Rectal smooth muscle tissue (tissue), 1 donor: ENCODE results near the gene CGRRF1.

ENCODE experiments used
- H3K27ac ChIP-seq: one replicate; pipeline ENCODE4 v1.7.0; 2013; ENCODE audit warnings: low read depth, low read length, inconsistent platforms
- H3K27me3 ChIP-seq: one replicate; pipeline ENCODE4 v1.7.0; 2013; ENCODE audit warnings: low read length; ENCODE audit not compliant: control insufficient read depth, insufficient read depth
- H3K36me3 ChIP-seq: one replicate; pipeline ENCODE4 v1.7.0; 2013; ENCODE audit warnings: low read length; ENCODE audit not compliant: control insufficient read depth, insufficient read depth
- H3K4me1 ChIP-seq: one replicate; pipeline ENCODE4 v1.7.0; 2013; ENCODE audit warnings: low read length; ENCODE audit not compliant: control insufficient read depth, insufficient read depth
- H3K4me3 ChIP-seq: one replicate; pipeline ENCODE4 v1.7.0; 2013; ENCODE audit warnings: low read length
- H3K9ac ChIP-seq: one replicate; pipeline ENCODE4 v1.7.0; 2013; ENCODE audit warnings: low read length

CGRRF1 gene

GRCh38 chr14:54497224-54497623 lies 12.5 kb upstream of the CGRRF1 start:
- H3K27me3 ChIP-seq: no peaks in the 10 kb centered on the region
- H3K4me1 ChIP-seq: no peaks in the 10 kb centered on the region
- H3K27ac ChIP-seq: no peak overlapping the region
- no peaks in the 10 kb centered on the region for H3K36me3 ChIP-seq
- no peak overlapping the region for H3K4me3 ChIP-seq
- H3K9ac ChIP-seq: no peak overlapping the region

- Histone ChIP-seq H3K36me3 (no peaks in the 10 kb centered on the region), H3K9ac (no peak overlapping the region), H3K4me3 (no peak overlapping the region), H3K4me1 (no peaks in the 10 kb centered on the region), H3K27me3 (no peaks in the 10 kb centered on the region), H3K27ac (no peak overlapping the region)
These were observed 11.6 kb upstream of the CGRRF1 start for GRCh38 chr14:54498095-54498531.

GRCh38 chr14:54498579-54498978 lies 11.1 kb upstream of the CGRRF1 start:
- Histone ChIP-seq H3K27me3 (no peaks in the 10 kb centered on the region), H3K27ac (no peak overlapping the region), H3K4me1 (no peaks in the 10 kb centered on the region), H3K4me3 (no peak overlapping the region), H3K9ac (no peak overlapping the region), H3K36me3 (no peaks in the 10 kb centered on the region)

GRCh38 chr14:54500744-54501143 lies 9.0 kb upstream of the CGRRF1 start:
- Histone ChIP-seq H3K4me3 (no peak overlapping the region), H3K27me3 (no peaks in the 10 kb centered on the region), H3K27ac (no peak overlapping the region), H3K9ac (no peak overlapping the region), H3K4me1 (no peaks in the 10 kb centered on the region), H3K36me3 (no peaks in the 10 kb centered on the region)

GRCh38 chr14:54501480-54501879 lies 8.2 kb upstream of the CGRRF1 start:
- Histone ChIP-seq H3K27ac (no peak overlapping the region), H3K36me3 (no peaks in the 10 kb centered on the region), H3K27me3 (no peaks in the 10 kb centered on the region), H3K4me1 (no peaks in the 10 kb centered on the region), H3K4me3 (no peak overlapping the region), H3K9ac (no peak overlapping the region)

GRCh38 chr14:54502602-54503001 lies 7.1 kb upstream of the CGRRF1 start:
- H3K36me3 ChIP-seq: no peaks in the 10 kb centered on the region
- H3K27me3 ChIP-seq: no peaks in the 10 kb centered on the region
- no peak overlapping the region for H3K4me3 ChIP-seq
- H3K4me1 ChIP-seq: no peaks in the 10 kb centered on the region
- no peak overlapping the region for H3K27ac ChIP-seq
- H3K9ac ChIP-seq: no peak overlapping the region

- no peaks in the 10 kb centered on the region for H3K27me3 ChIP-seq
- no peaks in the 10 kb centered on the region for H3K4me1 ChIP-seq
- no peak overlapping the region for H3K9ac ChIP-seq
- H3K36me3 ChIP-seq: no peaks in the 10 kb centered on the region
- H3K4me3 ChIP-seq: no peak overlapping the region
- H3K27ac ChIP-seq: no peak overlapping the region
These were observed 6.2 kb upstream of the CGRRF1 start for GRCh38 chr14:54503486-54503885.

GRCh38 chr14:54512393-54512792 lies 2.7 kb downstream of the CGRRF1 start:
- H3K9ac ChIP-seq: no peak overlapping the region
- H3K36me3 ChIP-seq: no peaks in the 10 kb centered on the region
- peaks cover 4% of the 10 kb centered on the region for H3K4me1 ChIP-seq
- H3K4me3 ChIP-seq: no peak overlapping the region
- no peaks in the 10 kb centered on the region for H3K27me3 ChIP-seq
- H3K27ac ChIP-seq: no peak overlapping the region

GRCh38 chr14:54515670-54516069 lies 6.0 kb downstream of the CGRRF1 start:
- Histone ChIP-seq H3K36me3 (no peaks in the 10 kb centered on the region), H3K27me3 (no peaks in the 10 kb centered on the region), H3K27ac (no peak overlapping the region), H3K4me3 (no peak overlapping the region), H3K9ac (no peak overlapping the region), H3K4me1 (peaks cover 3% of the 10 kb centered on the region)

- Histone ChIP-seq H3K27me3 (no peaks in the 10 kb centered on the region), H3K27ac (no peak overlapping the region), H3K4me1 (no peaks in the 10 kb centered on the region), H3K9ac (no peak overlapping the region), H3K36me3 (no peaks in the 10 kb centered on the region), H3K4me3 (no peak overlapping the region)
These were observed 7.0 kb downstream of the CGRRF1 start for GRCh38 chr14:54516709-54517108.

GRCh38 chr14:54524410-54524809 lies 14.7 kb downstream of the CGRRF1 start:
- no peaks in the 10 kb centered on the region for H3K27me3 ChIP-seq
- H3K36me3 ChIP-seq: peaks cover 6% of the 10 kb centered on the region
- no peaks in the 10 kb centered on the region for H3K4me1 ChIP-seq
- H3K9ac ChIP-seq: no peak overlapping the region
- no peak overlapping the region for H3K4me3 ChIP-seq
- H3K27ac ChIP-seq: no peak overlapping the region

- no peak overlapping the region for H3K9ac ChIP-seq
- no peak overlapping the region for H3K27ac ChIP-seq
- no peaks in the 10 kb centered on the region for H3K27me3 ChIP-seq
- no peak overlapping the region for H3K4me3 ChIP-seq
- H3K4me1 ChIP-seq: no peaks in the 10 kb centered on the region
- peaks cover under 1% of the 10 kb centered on the region for H3K36me3 ChIP-seq
These were observed 19.3 kb downstream of the CGRRF1 start for GRCh38 chr14:54528973-54529372.

GRCh38 chr14:54529811-54530210 lies 20.1 kb downstream of the CGRRF1 start:
- H3K27me3 ChIP-seq: no peaks in the 10 kb centered on the region
- no peaks in the 10 kb centered on the region for H3K4me1 ChIP-seq
- H3K36me3 ChIP-seq: no peaks in the 10 kb centered on the region
- H3K4me3 ChIP-seq: no peak overlapping the region
- no peak overlapping the region for H3K27ac ChIP-seq
- H3K9ac ChIP-seq: no peak overlapping the region
